Measurements from ENCODE around the gene ACADL.
A peak's percentile ranks its signal among the peaks of the same experiment; 100 is the strongest.

Gene ACADL

DNA sequence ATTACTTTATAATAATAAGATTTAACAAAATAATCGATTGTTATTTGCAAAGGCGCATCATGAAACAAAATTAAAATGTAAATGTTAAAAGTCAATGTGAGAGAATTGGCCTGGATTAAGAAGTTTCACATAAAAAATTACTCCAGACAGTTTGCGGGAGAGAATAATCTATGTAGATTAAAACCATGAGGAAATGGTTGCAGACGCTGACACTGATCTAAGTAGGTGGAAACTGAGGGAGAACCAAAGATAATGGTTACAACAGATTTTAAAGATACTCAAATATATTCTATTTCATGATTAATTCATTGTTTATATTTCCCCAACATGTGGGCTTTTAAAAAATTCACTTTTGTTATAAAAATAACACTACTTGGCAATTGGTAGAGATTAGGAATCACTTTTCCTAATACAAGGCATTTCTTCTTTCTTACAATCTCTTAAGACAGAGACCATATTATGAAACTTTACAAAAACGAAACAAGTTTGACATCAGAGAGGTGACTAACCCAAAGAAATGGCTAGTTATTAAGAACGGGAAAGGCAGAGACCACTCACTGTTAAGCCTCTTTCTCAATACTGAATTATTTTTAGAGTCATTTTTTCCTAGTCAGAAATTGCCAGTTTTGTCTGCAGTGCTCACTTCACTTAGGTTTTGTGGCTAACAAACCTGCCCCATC lies 55.6 kb downstream of the ACADL start:
- peak; percentile 89 for FAIRE-seq

DNA sequence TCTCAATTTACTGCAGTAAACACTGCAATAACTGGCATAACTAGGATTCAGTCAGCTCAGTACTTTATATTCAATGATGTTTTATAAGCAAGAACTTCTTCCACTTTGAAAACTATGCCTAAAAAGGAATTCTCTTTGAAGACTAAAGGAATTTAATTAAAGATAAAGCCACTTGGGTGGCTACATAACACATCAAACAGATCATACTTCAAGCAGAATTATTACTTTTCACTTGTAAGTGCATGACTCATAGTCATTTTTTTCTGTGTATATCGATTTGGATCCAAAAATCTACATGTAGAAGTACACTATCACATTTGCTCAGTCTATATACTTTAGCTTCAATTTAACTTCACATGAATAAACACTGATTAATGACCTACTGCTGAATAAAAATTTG lies 58.0 kb downstream of the ACADL start:
- no peak for FAIRE-seq

DNA sequence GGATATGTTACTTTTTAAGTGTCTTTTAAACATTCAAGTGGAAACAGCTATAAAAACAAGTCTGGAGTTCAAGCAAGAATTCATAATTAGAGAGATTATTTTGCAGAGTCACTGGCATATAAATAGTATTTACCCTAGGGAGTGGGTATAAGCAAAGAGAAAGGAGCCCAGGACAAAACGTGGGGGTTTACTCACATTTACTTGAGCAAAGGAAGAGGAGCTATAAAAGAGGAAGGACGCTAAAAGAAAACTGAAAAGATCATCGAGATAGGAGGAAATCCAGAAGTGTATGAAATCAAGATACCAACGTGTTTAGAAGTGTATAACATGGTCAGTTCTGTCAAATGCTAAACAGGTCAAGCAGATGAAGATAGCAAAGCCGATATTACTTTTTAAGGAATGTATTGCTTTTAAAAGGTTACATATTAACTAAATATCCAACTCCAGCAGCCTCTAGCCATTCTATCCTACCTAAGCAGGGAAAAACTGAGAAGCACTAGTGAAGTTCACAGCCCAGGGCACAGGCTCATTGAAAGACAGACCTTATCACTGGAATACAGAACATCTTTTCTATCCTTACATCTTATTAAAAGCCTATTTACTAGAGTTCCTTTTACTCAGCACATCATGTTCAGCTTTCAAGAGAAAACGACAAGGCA lies 62.7 kb downstream of the ACADL start:
- no peak for FAIRE-seq

DNA sequence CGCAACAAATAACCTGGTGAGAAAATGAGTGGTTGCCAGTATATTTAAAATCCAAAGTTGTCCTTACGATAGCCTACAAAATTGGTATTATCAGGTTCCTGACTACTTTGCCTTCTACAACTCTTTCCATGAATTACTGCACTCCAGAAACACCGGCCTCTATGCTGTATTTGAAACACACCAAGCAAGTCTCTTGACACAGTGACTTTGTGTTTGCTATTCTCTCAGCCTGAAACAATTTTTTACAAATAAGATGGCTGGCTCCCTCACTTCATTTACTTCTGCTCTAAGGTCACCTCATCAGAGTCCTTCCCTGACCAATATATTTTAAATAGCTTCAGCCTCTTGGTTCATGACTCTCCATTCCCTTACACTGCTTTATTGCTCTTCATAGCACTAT lies 66.2 kb downstream of the ACADL start:
- FAIRE-seq, result no peak

DNA sequence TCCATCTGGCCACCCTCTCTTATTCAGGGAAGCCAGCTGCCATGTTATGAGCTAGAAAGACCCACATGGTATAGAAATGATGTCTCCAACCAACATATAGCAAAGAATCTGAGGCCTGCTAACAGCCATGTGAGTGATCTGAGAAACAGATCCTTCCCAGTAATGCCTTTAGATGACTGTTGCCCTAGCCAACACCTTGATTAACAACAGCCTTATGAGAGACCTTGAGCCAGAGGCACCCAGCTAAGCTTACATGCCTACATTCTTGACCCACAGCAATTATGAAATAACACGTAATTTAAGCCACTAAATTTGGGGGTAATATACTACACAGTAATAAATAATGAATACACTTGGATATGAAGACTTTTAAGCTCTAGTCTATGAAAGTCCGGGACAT lies 67.0 kb downstream of the ACADL start:
- no peak for FAIRE-seq

DNA sequence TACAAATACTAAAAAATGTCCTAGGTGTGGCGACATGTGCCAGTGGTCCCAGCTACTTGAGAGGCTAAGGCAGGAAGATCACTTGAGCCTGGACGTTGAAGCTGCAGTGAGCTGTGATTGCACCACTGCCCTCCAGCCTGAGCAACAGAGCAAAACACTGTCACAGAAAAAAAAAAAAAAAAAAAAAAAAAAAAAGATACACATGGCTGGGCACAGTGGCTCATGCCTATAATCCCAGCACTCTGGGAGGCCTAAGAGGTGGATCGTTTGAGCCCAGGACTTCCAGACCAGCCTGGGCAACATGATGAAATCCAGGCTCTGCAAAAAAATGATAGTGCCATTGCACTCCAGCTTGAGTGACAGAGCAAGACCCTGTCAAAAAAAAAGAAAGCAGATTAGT lies 67.7 kb downstream of the ACADL start:
- FAIRE-seq, result no peak

DNA sequence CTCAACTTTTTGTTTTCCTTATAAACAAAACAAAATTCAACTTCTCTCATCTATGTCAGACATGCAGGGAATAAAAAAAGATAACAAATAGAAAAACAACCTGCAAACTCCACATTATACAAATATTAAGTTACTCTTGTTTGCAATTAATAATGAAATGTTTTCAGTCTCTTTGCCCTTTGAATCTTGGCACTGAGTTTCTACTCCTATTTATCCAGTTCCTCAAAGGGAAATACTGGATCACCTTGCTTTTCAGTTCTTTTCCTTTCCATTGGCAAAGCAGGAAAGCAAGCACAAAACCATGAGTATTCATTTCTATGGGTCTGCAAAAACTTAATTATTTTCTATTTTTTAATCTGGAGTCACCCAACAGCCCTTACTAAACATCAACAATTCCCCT lies 77.6 kb downstream of the ACADL start:
- no peak for FAIRE-seq

Data from colon (tissue), 2 donors.